Endothelial cell of umbilical vein (primary cell): ENCODE data around the gene COL1A2.

Experiments
- CTCF ChIP-seq, 2 donors: IDR thresholded peaks; 1 replicate in 1 of 2; 2 replicates in 1 of 2; pipeline ENCODE4 v1.5.1; 2011; ENCODE audit warnings: low read length in 2 of 2, mild to moderate bottlenecking in 2 of 2, moderate library complexity in 2 of 2, control low read depth in 1 of 2, inconsistent platforms in 1 of 2, low read depth in 1 of 2; ENCODE audit not compliant: insufficient read depth in 1 of 2; ENCODE audit errors: extremely low read depth in 1 of 2
- EZH2 ChIP-seq: IDR thresholded peaks from 2 replicates; pipeline ENCODE4 v1.6.1; 2012; ENCODE audit warnings: borderline replicate concordance, low read depth, mild to moderate bottlenecking, moderate library complexity, low read length, inconsistent platforms; ENCODE audit not compliant: severe bottlenecking
- FOS ChIP-seq: IDR thresholded peaks from 2 replicates; pipeline ENCODE4 v1.6.1; 2011; ENCODE audit warnings: mild to moderate bottlenecking, low read length, moderate library complexity, borderline replicate concordance; ENCODE audit not compliant: insufficient read depth
- JUN ChIP-seq: IDR thresholded peaks from 2 replicates; pipeline ENCODE4 v1.6.1; 2011; ENCODE audit warnings: borderline replicate concordance, low read depth; ENCODE audit not compliant: insufficient read length, insufficient read depth
- POLR2A ChIP-seq: IDR thresholded peaks from 2 replicates; pipeline ENCODE4 v1.6.1; 2012; ENCODE audit warnings: low read depth, mild to moderate bottlenecking, control low read depth, low read length
- POLR2AphosphoS5 ChIP-seq: IDR thresholded peaks from 2 replicates; pipeline ENCODE4 v1.6.1; 2012; ENCODE audit warnings: low read depth, mild to moderate bottlenecking, control low read depth, low read length, moderate library complexity; ENCODE audit not compliant: insufficient read depth
- TF ChIP-seq, protein P1 (sequence below): IDR thresholded peaks from 2 replicates; pipeline ENCODE4 v1.6.1; 2011; ENCODE audit not compliant: insufficient read depth, insufficient read length

DNA sequence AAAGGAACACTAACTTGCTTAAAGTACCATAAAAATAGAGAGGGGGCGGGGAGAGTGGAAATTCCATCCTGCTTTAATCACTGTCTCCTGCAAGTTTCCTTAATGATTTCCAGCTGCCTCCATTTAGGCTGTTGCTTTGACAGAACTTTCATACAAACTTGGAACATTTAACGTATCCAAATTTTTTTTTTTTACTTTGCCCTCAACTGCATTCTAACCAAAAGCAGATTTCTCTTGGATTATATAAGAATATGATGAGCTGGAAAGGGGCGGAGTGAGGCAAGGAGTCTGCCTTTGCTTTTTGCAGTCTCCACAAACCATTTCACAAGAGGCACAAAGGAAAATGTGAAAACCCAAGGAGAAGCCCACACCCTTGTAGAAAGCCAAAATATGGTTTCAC, 46.6 kb upstream of the COL1A2 start:
- TF ChIP-seq CTCF (IDR thresholded peaks at IDR 0.05; ENCODE audit: extremely low read depth in 1 of 2, insufficient read depth in 1 of 2, low read depth in 1 of 2, low read length in 2 of 2) (no peak), POLR2A (no peak), FOS (no peak), POLR2AphosphoS5 (no peak), EZH2 (no peak), JUN (no peak)
- TF ChIP-seq, protein P1, sequence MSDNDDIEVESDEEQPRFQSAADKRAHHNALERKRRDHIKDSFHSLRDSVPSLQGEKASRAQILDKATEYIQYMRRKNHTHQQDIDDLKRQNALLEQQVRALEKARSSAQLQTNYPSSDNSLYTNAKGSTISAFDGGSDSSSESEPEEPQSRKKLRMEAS, result no peak
